Mesendoderm (in vitro differentiated cells): ENCODE data around the gene DOK5.

Experiments used
- DNase-seq: peaks from one replicate; pipeline ENCODE4 v3.0.0; 2013
- H2AK5ac ChIP-seq: 2 replicates; pipeline ENCODE4 v1.6.1; 2013; ENCODE audit warnings: low read length, inconsistent platforms
- H2BK120ac ChIP-seq: 2 replicates; pipeline ENCODE4 v1.6.1; 2013; ENCODE audit warnings: low read depth, mild to moderate bottlenecking, low read length, moderate library complexity, mixed read lengths
- H2BK15ac ChIP-seq: replicated peaks from 2 replicates; pipeline ENCODE4 v1.6.1; 2013; ENCODE audit warnings: low read depth, mild to moderate bottlenecking, moderate library complexity
- H2BK5ac ChIP-seq: 2 replicates; pipeline ENCODE4 v1.6.1; 2013; ENCODE audit warnings: low read length, inconsistent platforms
- H3K18ac ChIP-seq: 2 replicates; pipeline ENCODE4 v1.6.1; 2013; ENCODE audit warnings: mild to moderate bottlenecking, low read length, mixed read lengths
- H3K23ac ChIP-seq: one replicate; pipeline ENCODE4 v1.6.1; 2013; ENCODE audit warnings: low read length
- H3K27ac ChIP-seq: 2 replicates; pipeline ENCODE4 v1.5.1; 2013; ENCODE audit warnings: low read depth, mild to moderate bottlenecking, inconsistent platforms, low read length, moderate library complexity
- H3K27me3 ChIP-seq: 2 replicates; pipeline ENCODE4 v1.6.1; 2013; ENCODE audit warnings: low read length, control low read depth, mild to moderate bottlenecking, inconsistent platforms; ENCODE audit not compliant: insufficient read depth, poor library complexity
- H3K36me3 ChIP-seq: 2 replicates; pipeline ENCODE4 v1.6.1; 2013; ENCODE audit warnings: low read length, inconsistent platforms; ENCODE audit not compliant: control insufficient read depth, insufficient read depth
- H3K4ac ChIP-seq: one replicate; pipeline ENCODE4 v1.6.1; 2013; ENCODE audit warnings: low read depth, mild to moderate bottlenecking, low read length, moderate library complexity
- H3K4me1 ChIP-seq: 2 replicates; pipeline ENCODE4 v1.6.1; 2013; ENCODE audit warnings: low read depth, low read length, inconsistent platforms; ENCODE audit not compliant: control insufficient read depth
- H3K4me2 ChIP-seq: 2 replicates; pipeline ENCODE4 v1.6.1; 2013; ENCODE audit warnings: low read length
- H3K4me3 ChIP-seq: 2 replicates; pipeline ENCODE4 v1.5.1; 2013; ENCODE audit warnings: mild to moderate bottlenecking, low read length
- H3K56ac ChIP-seq: one replicate; pipeline ENCODE4 v1.6.1; 2013; ENCODE audit warnings: low read length
- H3K79me1 ChIP-seq: 2 replicates; pipeline ENCODE4 v1.6.1; 2013; ENCODE audit warnings: low read length, inconsistent platforms
- H3K79me2 ChIP-seq: 2 replicates; pipeline ENCODE4 v1.6.1; 2013; ENCODE audit warnings: mild to moderate bottlenecking, low read length; ENCODE audit not compliant: control insufficient read depth, insufficient read depth
- H3K9ac ChIP-seq: 2 replicates; pipeline ENCODE4 v1.6.1; 2013; ENCODE audit warnings: low read length, inconsistent platforms
- H4K5ac ChIP-seq: one replicate; pipeline ENCODE4 v1.6.1; 2013; ENCODE audit warnings: low read length
- H4K8ac ChIP-seq: one replicate; pipeline ENCODE4 v1.6.1; 2013; ENCODE audit warnings: low read depth, mild to moderate bottlenecking, control low read depth, low read length, moderate library complexity
- WGBS: extraction: QIAGEN DNeasy Blood & Tissue Kit; methylation state at CpG from one replicate; pipeline ENCODE4 v1.1.7; 2013; ENCODE audit warnings: low lambda C conversion rate, missing lambda C conversion rate; ENCODE audit not compliant: insufficient coverage; ENCODE audit errors: extremely low coverage; 5-methylcytosine and 5-hydroxymethylcytosine counted together

Gene DOK5

GRCh38 chr20:54452277-54452676, 23.1 kb upstream of the DOK5 start:
- no peak overlapping the region for H2AK5ac ChIP-seq
- no peak overlapping the region for H3K18ac ChIP-seq
- H3K79me2 ChIP-seq = no peaks in the 10 kb centered on the region
- no peak overlapping the region for H3K23ac ChIP-seq
- H2BK120ac ChIP-seq = no peak overlapping the region
- no peak overlapping the region for H4K8ac ChIP-seq
- no peak overlapping the region for H4K5ac ChIP-seq
- H3K27me3 ChIP-seq = no peaks in the 10 kb centered on the region
- H3K4me2 ChIP-seq = no peak overlapping the region
- no peak overlapping the region for H3K4me3 ChIP-seq
- no peak for DNase-seq
- H3K4me1 ChIP-seq = no peaks in the 10 kb centered on the region
- no peak overlapping the region for H2BK15ac ChIP-seq
- H2BK5ac ChIP-seq = no peak overlapping the region
- no peak overlapping the region for H3K56ac ChIP-seq
- H3K79me1 ChIP-seq = no peaks in the 10 kb centered on the region
- no peak overlapping the region for H3K4ac ChIP-seq
- no peak overlapping the region for H3K9ac ChIP-seq
- no peak overlapping the region for H3K27ac ChIP-seq
- no peaks in the 10 kb centered on the region for H3K36me3 ChIP-seq
- WGBS = no CpG with 5 or more reads among the region's 12 CpGs

GRCh38 chr20:54454982-54455381, 20.4 kb upstream of the DOK5 start:
- Histone ChIP-seq H2BK5ac (no peak overlapping the region), H3K23ac (no peak overlapping the region), H3K4me3 (no peak overlapping the region), H2AK5ac (no peak overlapping the region), H4K8ac (no peak overlapping the region), H3K79me1 (no peaks in the 10 kb centered on the region), H3K79me2 (no peaks in the 10 kb centered on the region), H2BK120ac (no peak overlapping the region), H2BK15ac (no peak overlapping the region), H3K4me1 (no peaks in the 10 kb centered on the region), H3K27me3 (no peaks in the 10 kb centered on the region), H3K18ac (no peak overlapping the region), H3K36me3 (no peaks in the 10 kb centered on the region), H3K56ac (no peak overlapping the region), H3K4me2 (no peak overlapping the region), H3K4ac (no peak overlapping the region), H3K27ac (no peak overlapping the region), H4K5ac (no peak overlapping the region), H3K9ac (no peak overlapping the region)
- no CpG with 5 or more reads among the region's 2 CpGs for WGBS
- no peak for DNase-seq

GRCh38 chr20:54456423-54456822, 19.0 kb upstream of the DOK5 start:
- Histone ChIP-seq H3K79me1 (no peaks in the 10 kb centered on the region), H4K8ac (no peak overlapping the region), H3K4ac (no peak overlapping the region), H3K23ac (no peak overlapping the region), H2BK5ac (no peak overlapping the region), H3K36me3 (no peaks in the 10 kb centered on the region), H2AK5ac (no peak overlapping the region), H4K5ac (no peak overlapping the region), H3K4me2 (no peak overlapping the region), H3K56ac (no peak overlapping the region), H2BK15ac (no peak overlapping the region), H3K27ac (no peak overlapping the region), H3K9ac (no peak overlapping the region), H3K4me1 (no peaks in the 10 kb centered on the region), H3K18ac (no peak overlapping the region), H2BK120ac (no peak overlapping the region), H3K79me2 (no peaks in the 10 kb centered on the region), H3K27me3 (no peaks in the 10 kb centered on the region), H3K4me3 (no peak overlapping the region)
- WGBS = no CpG with 5 or more reads among the region's 2 CpGs
- DNase-seq = no peak

GRCh38 chr20:54456961-54457360, 18.4 kb upstream of the DOK5 start:
- no peaks in the 10 kb centered on the region for H3K36me3 ChIP-seq
- no peak overlapping the region for H3K23ac ChIP-seq
- peak; percentile 31 for DNase-seq
- H3K9ac ChIP-seq = no peak overlapping the region
- no CpG with 5 or more reads among the region's 6 CpGs for WGBS
- H3K27me3 ChIP-seq = no peaks in the 10 kb centered on the region
- H3K4me2 ChIP-seq = no peak overlapping the region
- H3K4me3 ChIP-seq = no peak overlapping the region
- no peak overlapping the region for H2BK15ac ChIP-seq
- H3K79me2 ChIP-seq = no peaks in the 10 kb centered on the region
- no peak overlapping the region for H2BK5ac ChIP-seq
- no peak overlapping the region for H3K27ac ChIP-seq
- no peak overlapping the region for H4K8ac ChIP-seq
- H3K79me1 ChIP-seq = no peaks in the 10 kb centered on the region
- H3K56ac ChIP-seq = no peak overlapping the region
- no peak overlapping the region for H3K18ac ChIP-seq
- H3K4me1 ChIP-seq = no peaks in the 10 kb centered on the region
- no peak overlapping the region for H2BK120ac ChIP-seq
- no peak overlapping the region for H4K5ac ChIP-seq
- H3K4ac ChIP-seq = no peak overlapping the region
- no peak overlapping the region for H2AK5ac ChIP-seq

GRCh38 chr20:54458219-54458618, 17.2 kb upstream of the DOK5 start:
- Histone ChIP-seq H3K79me2 (no peaks in the 10 kb centered on the region), H3K4me3 (no peak overlapping the region), H4K8ac (no peak overlapping the region), H4K5ac (no peak overlapping the region), H3K23ac (no peak overlapping the region), H3K36me3 (no peaks in the 10 kb centered on the region), H3K4me1 (no peaks in the 10 kb centered on the region), H3K56ac (no peak overlapping the region), H2BK5ac (no peak overlapping the region), H2AK5ac (no peak overlapping the region), H3K18ac (no peak overlapping the region), H3K27ac (no peak overlapping the region), H2BK15ac (no peak overlapping the region), H3K27me3 (no peaks in the 10 kb centered on the region), H2BK120ac (no peak overlapping the region), H3K4me2 (no peak overlapping the region), H3K79me1 (no peaks in the 10 kb centered on the region), H3K9ac (no peak overlapping the region), H3K4ac (no peak overlapping the region)
- no peak for DNase-seq
- no CpG with 5 or more reads among the region's 1 CpG for WGBS

- no CpG with 5 or more reads among the region's 4 CpGs for WGBS
- Histone ChIP-seq H2BK15ac (no peak overlapping the region), H3K56ac (no peak overlapping the region)
Measured at GRCh38 chr20:54459279-54459678, 16.1 kb upstream of the DOK5 start.

More at GRCh38 chr20:54459279-54459678, 16.1 kb upstream of the DOK5 start:
- Histone ChIP-seq H2BK5ac (no peak overlapping the region), H3K4ac (no peak overlapping the region), H3K27me3 (no peaks in the 10 kb centered on the region), H3K4me3 (no peak overlapping the region), H3K27ac (no peak overlapping the region), H2BK120ac (no peak overlapping the region), H4K8ac (no peak overlapping the region), H3K36me3 (no peaks in the 10 kb centered on the region), H3K9ac (no peak overlapping the region), H3K79me2 (no peaks in the 10 kb centered on the region), H3K4me1 (no peaks in the 10 kb centered on the region), H3K23ac (no peak overlapping the region), H3K18ac (no peak overlapping the region), H3K4me2 (no peak overlapping the region), H2AK5ac (no peak overlapping the region), H3K79me1 (no peaks in the 10 kb centered on the region), H4K5ac (no peak overlapping the region)
- no peak for DNase-seq
